GM12875 (cell line): ENCODE measurements around the gene AK2.

Experiments used
- H3K4me3 ChIP-seq: one replicate; pipeline ENCODE4 v1.5.1; 2011; ENCODE audit warnings: low read depth, low read length, control low read depth
- CTCF ChIP-seq: IDR thresholded peaks from 2 replicates; pipeline ENCODE4 v1.5.1; 2011; ENCODE audit warnings: low read depth, mild to moderate bottlenecking, control low read depth, inconsistent platforms, low read length, moderate library complexity, borderline replicate concordance; ENCODE audit not compliant: insufficient read depth

AK2 gene

GRCh38 chr1:32963746-32964460 is 72.8 kb downstream of the AK2 start:
- TF ChIP-seq CTCF, result no peak

DNA sequence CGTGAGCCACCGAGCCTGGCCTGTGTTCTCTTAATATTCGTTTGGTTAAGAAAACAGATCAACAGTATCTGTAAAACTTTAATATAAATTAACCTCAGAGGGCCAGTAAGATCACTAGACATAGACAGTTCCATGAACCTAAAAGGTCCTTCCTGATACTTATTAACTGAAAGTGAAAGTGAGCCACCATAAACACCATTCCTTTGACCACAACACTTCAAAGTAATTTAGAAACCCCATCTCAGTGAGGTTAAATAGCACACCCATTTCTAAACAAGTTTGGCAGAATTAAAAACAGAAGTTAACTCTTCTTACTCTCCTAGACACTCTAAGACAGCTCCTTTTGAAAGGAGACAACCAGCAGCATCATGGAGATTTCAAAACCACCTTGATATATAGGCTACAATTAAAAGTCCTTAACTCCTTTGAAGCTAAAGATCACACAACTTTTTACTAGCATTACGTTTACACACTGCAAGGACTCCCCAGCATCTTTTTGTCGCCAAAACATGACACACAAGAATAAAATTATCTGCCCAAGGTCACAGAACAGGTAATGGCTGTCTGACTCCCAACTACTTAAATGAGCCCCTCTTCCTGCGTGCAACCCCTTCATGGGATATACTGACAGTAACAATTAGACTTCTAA is 74.3 kb downstream of the AK2 start:
- no peak for TF ChIP-seq CTCF
- H3K4me3 ChIP-seq, result peak overlapping the region; percentile 69

More at GRCh38 chr1:32963746-32964460, 72.8 kb downstream of the AK2 start:
- peak overlapping the region; percentile 69 for H3K4me3 ChIP-seq

GRCh38 chr1:32960819-32961355 is 75.8 kb downstream of the AK2 start:
- H3K4me3 ChIP-seq, result peak overlapping the region; percentile 15

GRCh38 chr1:32960342-32960741 is 76.3 kb downstream of the AK2 start:
- no peak for TF ChIP-seq CTCF
- H3K4me3 ChIP-seq, result no peak overlapping the region

More at GRCh38 chr1:32960819-32961355, 75.8 kb downstream of the AK2 start:
- TF ChIP-seq CTCF, result no peak

GRCh38 chr1:32958827-32959226 is 77.9 kb downstream of the AK2 start:
- no peak overlapping the region for H3K4me3 ChIP-seq
- TF ChIP-seq CTCF, result no peak
